Diencephalon (tissue), 1 donor: ENCODE results near the gene NIFK. TPM values are rescaled to one million over a fixed set of nuclear protein-coding genes. Genes with fewer than 3 reads are reported as not detected.

ENCODE experiments used
- total RNA-seq: library from RNA; depleted of rRNA; stranded (reverse); fragments of >200 nt; gene quantifications from one replicate; pipeline ENCODE4 v1.2.3, GENCODE V29; 2014

Gene NIFK
- total RNA-seq = 40.8 TPM

DNA sequence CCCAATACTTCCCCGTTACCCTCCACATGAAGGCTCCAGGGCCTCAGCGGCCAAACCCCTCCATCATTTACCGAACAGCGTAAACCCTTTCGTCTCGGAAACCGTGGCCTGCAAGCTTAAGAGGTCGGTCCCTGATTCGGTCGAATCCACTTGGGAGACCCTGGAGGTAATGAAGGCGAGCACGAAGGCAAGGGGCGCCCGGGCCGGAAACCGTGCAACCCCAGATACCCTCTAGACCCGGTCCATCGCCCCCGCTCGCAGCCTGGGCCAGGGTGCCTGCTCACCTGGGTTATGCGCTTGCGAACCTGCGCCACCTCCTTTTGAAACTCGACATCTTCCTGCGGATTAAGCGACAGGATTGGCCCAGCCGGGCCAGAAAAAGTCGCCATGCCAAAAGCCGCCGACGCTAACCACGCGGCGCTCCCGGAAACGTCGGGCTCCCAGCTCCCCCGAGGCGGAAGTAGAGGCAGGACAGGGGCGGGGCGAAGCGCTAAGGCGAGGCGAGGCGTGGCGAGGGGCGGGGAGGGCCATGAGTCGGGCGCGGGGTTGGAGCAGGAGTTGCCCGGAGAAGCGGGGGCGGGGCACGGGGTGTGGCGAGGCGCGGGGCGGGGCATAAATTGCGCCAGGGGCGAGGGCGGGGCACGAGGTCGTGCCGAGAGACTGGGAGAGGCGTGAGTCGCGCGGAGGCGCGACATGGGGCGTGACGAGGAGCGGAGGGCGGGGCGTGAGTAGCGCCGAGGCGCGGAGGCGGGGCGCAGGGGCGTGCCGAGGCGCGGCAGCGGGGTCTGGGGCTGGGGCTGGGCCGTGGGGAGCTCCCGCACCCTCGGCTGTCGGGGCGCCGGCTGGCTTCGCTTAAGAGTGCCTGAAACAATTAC, at the start of gene NIFK:
NIFK (minus strand) TSS at position 414 of the 875 bp plus-strand sequence; CDS start at position 389, 25 bp downstream.

GRCh38 chr2:121755237-121756111, 18.8 kb upstream of the NIFK start, which contains the start of gene TSN:
TSS of gene TSN (plus strand) at chr2:121755651. CDS start at chr2:121755780, 129 bp downstream.

Other genes starting within 250 kb of the NIFK start
- gene RNU4ATAC, start 206.0 kb downstream of the NIFK start, total RNA-seq = under 0.01 TPM
- 156 TPM for gene CLASP1, start 87.4 kb downstream of the NIFK start, total RNA-seq
- 73.4 TPM for gene TSN, start 18.8 kb upstream of the NIFK start, total RNA-seq